ENCODE measurements around the gene P2RY12.

GRCh38 chr3:151415289-151415688 is 30.7 kb upstream of the P2RY12 start:
- TF ChIP-seq CTCF (IDR thresholded peaks at IDR 0.05), result no peak
- TF ChIP-seq POLR2A (IDR thresholded peaks at IDR 0.05), result no peak
